Measurements from ENCODE around the gene AGMAT. TPM values are rescaled to one million over a fixed set of nuclear protein-coding genes. Genes with fewer than 3 reads are reported as not detected.

AGMAT gene
- total and polyA plus RNA-seq, 2 of the 13 experiments (the other 11 are each of a cell fraction or from before 2014, with no cell fraction given): 59.1 to 174 TPM

- TF ChIP-seq ZNF253 (CRISPR knock-in tag; IDR thresholded peaks at IDR 0.05; ENCODE audit: borderline replicate concordance) (no peak), ZNF430 (CRISPR knock-in tag; IDR thresholded peaks at IDR 0.05) (no peak), RCOR2 (CRISPR knock-in tag; IDR thresholded peaks at IDR 0.05) (peak; percentile 90), RFXAP (CRISPR knock-in tag; IDR thresholded peaks at IDR 0.05; ENCODE audit: borderline replicate concordance) (peak; percentile 87), HNF4A (CRISPR knock-in tag; IDR thresholded peaks at IDR 0.05) (peak; percentile 99), ZFP82 (CRISPR knock-in tag; IDR thresholded peaks at IDR 0.05; ENCODE audit: borderline replicate concordance) (peak; percentile 26; the same call in 1 of the 2 replicates), ZFYVE20 (CRISPR knock-in tag; IDR thresholded peaks at IDR 0.05; ENCODE audit: borderline replicate concordance, low read depth) (0 out of 2 replicates have a peak, but pooled peaks have one; percentile 68), ATAD3A (CRISPR knock-in tag; IDR thresholded peaks at IDR 0.05) (no peak), ZNF724P (CRISPR knock-in tag; IDR thresholded peaks at IDR 0.05; ENCODE audit: borderline replicate concordance) (no peak), NFRKB (IDR thresholded peaks at IDR 0.05) (no peak), PREB (CRISPR knock-in tag; IDR thresholded peaks at IDR 0.05) (peak; percentile 85; the same call in 1 of the 2 replicates), ZBTB3 (CRISPR knock-in tag; IDR thresholded peaks at IDR 0.05; ENCODE audit: borderline replicate concordance, low read depth) (peak; percentile 85; the same call in 1 of the 2 replicates), ZNF749 (CRISPR knock-in tag; IDR thresholded peaks at IDR 0.05; ENCODE audit: borderline replicate concordance) (peak; percentile 78; the same call in 1 of the 2 replicates), POGZ (CRISPR knock-in tag; IDR thresholded peaks at IDR 0.05) (peak; percentile 76; the same call in 1 of the 2 replicates), ZNF468 (CRISPR knock-in tag; IDR thresholded peaks at IDR 0.05) (peak; percentile 41; the same call in 1 of the 2 replicates), NFYC (CRISPR knock-in tag; IDR thresholded peaks at IDR 0.05) (no peak), RFXANK (CRISPR knock-in tag; IDR thresholded peaks at IDR 0.05) (no peak), AHR (CRISPR knock-in tag; IDR thresholded peaks at IDR 0.05) (peak; percentile 54; the same call in 1 of the 2 replicates), PHF8 (CRISPR knock-in tag; IDR thresholded peaks at IDR 0.05) (peak; percentile 46), ZNF354B (CRISPR knock-in tag; IDR thresholded peaks at IDR 0.05) (no peak)
- TF ChIP-seq, protein P1, sequence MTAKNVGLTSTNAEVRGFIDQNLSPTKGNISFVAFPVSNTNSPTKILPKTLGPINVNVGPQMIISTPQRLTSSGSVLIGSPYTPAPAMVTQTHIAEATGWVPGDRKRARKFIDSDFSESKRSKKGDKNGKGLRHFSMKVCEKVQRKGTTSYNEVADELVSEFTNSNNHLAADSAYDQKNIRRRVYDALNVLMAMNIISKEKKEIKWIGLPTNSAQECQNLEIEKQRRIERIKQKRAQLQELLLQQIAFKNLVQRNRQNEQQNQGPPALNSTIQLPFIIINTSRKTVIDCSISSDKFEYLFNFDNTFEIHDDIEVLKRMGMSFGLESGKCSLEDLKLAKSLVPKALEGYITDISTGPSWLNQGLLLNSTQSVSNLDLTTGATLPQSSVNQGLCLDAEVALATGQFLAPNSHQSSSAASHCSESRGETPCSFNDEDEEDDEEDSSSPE (CRISPR knock-in tag; IDR thresholded peaks at IDR 0.05): peak; percentile 70
- TF ChIP-seq, protein P2, sequence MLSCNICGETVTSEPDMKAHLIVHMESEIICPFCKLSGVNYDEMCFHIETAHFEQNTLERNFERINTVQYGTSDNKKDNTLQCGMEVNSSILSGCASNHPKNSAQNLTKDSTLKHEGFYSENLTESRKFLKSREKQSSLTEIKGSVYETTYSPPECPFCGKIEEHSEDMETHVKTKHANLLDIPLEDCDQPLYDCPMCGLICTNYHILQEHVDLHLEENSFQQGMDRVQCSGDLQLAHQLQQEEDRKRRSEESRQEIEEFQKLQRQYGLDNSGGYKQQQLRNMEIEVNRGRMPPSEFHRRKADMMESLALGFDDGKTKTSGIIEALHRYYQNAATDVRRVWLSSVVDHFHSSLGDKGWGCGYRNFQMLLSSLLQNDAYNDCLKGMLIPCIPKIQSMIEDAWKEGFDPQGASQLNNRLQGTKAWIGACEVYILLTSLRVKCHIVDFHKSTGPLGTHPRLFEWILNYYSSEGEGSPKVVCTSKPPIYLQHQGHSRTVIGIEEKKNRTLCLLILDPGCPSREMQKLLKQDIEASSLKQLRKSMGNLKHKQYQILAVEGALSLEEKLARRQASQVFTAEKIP (CRISPR knock-in tag; IDR thresholded peaks at IDR 0.05; ENCODE audit: borderline replicate concordance): no peak
- TF ChIP-seq, protein P3, sequence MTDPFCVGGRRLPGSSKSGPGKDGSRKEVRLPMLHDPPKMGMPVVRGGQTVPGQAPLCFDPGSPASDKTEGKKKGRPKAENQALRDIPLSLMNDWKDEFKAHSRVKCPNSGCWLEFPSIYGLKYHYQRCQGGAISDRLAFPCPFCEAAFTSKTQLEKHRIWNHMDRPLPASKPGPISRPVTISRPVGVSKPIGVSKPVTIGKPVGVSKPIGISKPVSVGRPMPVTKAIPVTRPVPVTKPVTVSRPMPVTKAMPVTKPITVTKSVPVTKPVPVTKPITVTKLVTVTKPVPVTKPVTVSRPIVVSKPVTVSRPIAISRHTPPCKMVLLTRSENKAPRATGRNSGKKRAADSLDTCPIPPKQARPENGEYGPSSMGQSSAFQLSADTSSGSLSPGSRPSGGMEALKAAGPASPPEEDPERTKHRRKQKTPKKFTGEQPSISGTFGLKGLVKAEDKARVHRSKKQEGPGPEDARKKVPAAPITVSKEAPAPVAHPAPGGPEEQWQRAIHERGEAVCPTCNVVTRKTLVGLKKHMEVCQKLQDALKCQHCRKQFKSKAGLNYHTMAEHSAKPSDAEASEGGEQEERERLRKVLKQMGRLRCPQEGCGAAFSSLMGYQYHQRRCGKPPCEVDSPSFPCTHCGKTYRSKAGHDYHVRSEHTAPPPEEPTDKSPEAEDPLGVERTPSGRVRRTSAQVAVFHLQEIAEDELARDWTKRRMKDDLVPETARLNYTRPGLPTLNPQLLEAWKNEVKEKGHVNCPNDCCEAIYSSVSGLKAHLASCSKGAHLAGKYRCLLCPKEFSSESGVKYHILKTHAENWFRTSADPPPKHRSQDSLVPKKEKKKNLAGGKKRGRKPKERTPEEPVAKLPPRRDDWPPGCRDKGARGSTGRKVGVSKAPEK (CRISPR knock-in tag; IDR thresholded peaks at IDR 0.05; ENCODE audit: borderline replicate concordance): peak; percentile 67; the same call in 1 of the 2 replicates
Measured at GRCh38 chr1:15584489-15585363, at the start of gene AGMAT (continued).
